SKM-1 treated with dmso at 0.1 percent for 144 hours (cell line): ENCODE results near the gene BTF3L4.
A peak's percentile ranks its signal among the peaks of the same experiment; 100 is the strongest.
"Not testable (repeated sequence)": the region's sequence is repeated elsewhere in the genome, so short reads cannot be mapped to it uniquely, and the experiment has no call there.

Experiments used
- DNase-seq: peaks from one replicate; lab custom pipeline; 2025; ENCODE audit not compliant: unreplicated experiment; lab: John Stamatoyannopoulos, UW

BTF3L4 gene

GRCh38 chr1:52056163-52056936 is at the start of gene BTF3L4:
TSS of gene BTF3L4 (plus strand) at chr1:52056295. CDS start at chr1:52059848, 3,553 bp downstream.
- DNase-seq = peak; percentile 93

DNA sequence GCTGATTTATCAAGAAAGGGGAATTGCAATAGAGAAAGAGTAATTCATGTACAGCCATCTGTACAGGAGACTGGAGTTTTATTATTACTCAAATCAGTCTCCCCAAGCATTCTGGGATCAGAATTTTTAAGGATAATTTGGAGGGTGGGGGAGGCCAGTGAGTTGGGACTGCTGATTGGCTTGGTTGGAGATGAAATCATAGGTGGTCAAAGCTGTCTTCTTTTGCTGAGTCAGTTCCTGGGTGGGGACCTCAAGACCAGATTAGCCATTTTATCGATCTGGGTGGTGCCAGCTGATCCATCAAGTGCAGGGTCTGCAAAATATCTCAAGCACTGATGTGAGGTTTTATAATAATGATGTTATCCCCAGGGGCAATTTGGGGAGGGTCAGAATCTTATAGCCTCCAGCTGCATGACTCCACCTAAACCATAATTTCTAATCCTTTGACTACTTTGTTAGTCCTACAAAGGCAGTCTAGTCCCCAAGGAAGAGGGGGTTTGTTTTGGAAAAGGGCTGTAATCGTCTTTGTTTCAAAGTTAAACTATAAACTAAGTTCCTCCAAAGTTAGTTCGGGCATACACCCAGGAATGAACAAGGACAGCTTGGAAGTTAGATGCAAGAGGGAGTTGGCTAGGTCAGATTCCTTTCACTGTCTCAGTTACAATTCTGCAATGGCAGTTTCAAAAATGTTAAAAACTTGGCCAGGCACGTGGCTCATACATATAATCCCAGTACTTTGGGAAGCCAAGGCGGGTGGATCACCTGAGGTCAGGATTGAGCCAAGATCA is 48.7 kb upstream of the BTF3L4 start:
- DNase-seq = no peak

GRCh38 chr1:52008071-52008809 is 47.9 kb upstream of the BTF3L4 start:
- no peak for DNase-seq

DNA sequence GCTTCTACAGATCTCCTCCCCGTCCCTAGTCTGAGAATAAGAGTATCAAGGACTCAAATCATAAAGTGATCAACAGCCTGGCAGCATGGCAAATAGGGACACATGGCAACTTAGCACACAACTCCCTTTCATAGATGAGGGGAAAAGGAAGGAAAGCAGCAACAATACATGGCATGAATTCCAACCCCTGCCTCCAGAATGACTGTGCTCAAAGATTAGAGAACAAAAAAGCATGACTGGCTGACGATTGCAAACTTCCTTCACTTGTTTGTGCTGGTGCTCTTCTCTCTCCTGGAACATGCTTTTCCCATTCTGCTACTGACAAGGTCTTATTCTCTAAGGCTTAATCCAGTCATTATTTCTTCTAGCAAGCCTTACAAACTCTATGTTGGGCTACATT is 34.0 kb upstream of the BTF3L4 start:
- DNase-seq = no peak

- no peak for DNase-seq
These were observed 29.8 kb upstream of the BTF3L4 start for GRCh38 chr1:52026278-52026677.

DNA sequence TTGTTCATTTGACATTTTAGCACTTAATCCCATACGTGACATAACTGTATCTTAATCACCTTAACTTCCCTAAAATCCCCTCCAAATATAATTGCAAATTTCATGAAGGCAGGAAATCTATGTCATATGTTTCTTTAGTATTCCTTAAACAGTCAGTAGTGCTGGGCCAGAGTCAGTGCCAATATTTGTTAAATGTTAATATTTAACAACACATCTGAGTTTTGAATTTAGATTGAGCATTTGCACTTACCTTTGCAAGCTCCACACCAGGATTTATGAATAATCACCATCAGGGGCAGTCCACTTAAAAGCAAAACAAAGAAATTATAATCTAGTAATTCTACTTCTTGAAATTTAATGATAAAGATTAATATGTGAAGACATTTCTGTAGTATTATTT is 27.8 kb upstream of the BTF3L4 start:
- DNase-seq = no peak

- DNase-seq = not testable (repeated sequence)
These were observed 27.3 kb upstream of the BTF3L4 start for GRCh38 chr1:52028839-52029238.

DNA sequence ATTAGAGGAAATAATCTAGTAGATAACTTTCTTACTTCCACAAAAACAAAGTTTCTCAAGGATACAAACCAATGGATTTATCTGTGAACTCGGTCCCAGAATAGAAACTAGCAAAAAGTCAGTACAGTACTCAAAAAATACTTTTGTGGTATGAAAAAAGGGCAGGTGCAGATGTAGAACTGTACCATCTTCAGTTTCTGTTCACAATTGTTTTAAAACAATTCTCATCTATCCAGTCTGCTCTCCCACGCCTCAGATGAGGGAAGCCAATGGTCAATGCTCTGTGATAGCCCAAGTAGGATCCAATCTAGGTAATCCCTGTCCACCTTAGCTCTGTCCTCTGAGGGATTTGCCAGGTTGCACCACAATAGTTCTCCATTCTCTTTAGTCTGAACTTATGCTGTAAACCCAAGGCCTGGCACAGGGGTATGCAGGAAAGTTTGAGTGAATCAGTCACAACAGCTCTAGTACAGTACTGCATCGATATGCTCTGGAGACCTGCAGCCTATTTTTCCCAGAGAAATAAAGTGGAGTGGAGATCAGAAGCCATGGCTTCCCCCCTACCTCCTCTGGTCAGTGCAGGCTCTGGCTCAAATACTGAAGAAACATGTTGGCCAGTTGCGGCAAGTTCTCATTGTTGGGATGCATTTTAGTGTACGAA is 23.8 kb upstream of the BTF3L4 start:
- DNase-seq = no peak

DNA sequence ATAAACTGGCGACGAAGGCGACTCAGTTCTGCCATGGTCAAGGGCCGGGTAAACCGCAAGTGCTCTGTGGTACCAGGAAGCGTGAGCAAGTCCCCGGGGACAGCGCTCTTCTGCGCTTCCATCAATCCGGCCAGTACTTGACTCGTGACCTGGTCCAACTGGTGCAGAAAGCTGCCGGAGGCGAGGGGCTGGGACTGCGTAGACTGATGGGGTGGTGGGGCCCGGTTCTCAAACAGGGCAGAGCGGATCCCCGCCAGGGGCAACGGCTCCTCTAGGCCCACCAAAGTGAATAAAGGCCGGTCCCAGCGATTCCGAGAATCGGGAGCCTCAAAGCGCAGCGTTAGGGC is 23.3 kb upstream of the BTF3L4 start:
- peak; percentile 30 for DNase-seq

- DNase-seq = peak; percentile 83
These were observed 22.7 kb upstream of the BTF3L4 start, which contains the start of gene KTI12 for GRCh38 chr1:52033190-52034049. TSS of gene KTI12 (minus strand) at chr1:52033810. CDS start at chr1:52033761, 49 bp downstream.

- DNase-seq = no peak
These were observed 22.1 kb upstream of the BTF3L4 start for GRCh38 chr1:52034050-52034384.

- DNase-seq = no peak
These were observed 18.7 kb upstream of the BTF3L4 start for GRCh38 chr1:52037402-52037814.

- no peak for DNase-seq
These were observed 18.2 kb upstream of the BTF3L4 start for GRCh38 chr1:52037909-52038308.

DNA sequence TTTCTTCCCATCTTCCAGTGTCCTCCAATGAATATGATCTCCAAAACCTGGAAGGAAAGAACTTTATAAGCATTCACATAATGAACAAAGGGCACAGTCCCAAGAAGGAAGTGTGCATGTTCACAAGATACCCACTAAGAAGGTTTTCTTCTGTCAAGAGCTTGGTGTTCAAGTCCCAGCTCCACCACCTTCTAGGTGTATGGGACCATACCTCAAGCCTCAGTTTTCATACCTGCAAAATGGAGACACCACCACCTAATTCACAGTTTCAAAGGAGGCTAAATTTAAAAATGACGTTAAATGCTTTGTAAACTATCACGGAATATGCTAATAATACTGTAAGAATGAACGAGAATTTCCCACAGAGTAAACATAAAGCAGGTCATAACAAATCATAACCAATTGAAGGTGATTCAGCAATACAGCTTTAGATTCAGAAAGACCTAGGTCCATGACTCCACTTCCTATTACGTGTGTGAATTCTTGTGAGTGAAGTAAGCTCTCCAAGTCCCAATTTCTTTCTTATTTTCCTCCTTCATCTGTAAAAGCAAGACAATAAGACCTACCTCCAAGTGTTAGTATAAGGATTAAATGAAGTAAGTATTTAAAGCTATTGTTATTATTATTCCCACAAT is 14.4 kb upstream of the BTF3L4 start:
- no peak for DNase-seq

DNA sequence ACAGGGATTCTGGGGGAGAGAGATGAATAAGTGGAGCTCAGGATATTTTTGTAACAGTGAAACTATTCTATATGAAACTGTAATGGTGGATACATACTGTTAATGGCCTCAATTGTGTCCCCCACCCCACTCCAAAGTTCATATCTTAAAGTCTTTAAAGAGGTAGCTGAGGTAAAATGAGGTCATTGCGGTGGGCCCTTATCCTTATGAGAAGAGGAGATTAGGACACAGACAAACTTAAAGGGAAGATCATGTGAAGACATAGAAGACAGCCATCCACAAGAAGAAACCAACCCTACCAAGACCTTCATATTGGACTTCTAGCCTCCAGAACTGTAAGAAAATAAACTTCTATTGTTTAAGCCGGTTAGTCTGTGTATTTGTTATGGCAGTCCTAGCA is 10.9 kb upstream of the BTF3L4 start:
- DNase-seq = no peak

DNA sequence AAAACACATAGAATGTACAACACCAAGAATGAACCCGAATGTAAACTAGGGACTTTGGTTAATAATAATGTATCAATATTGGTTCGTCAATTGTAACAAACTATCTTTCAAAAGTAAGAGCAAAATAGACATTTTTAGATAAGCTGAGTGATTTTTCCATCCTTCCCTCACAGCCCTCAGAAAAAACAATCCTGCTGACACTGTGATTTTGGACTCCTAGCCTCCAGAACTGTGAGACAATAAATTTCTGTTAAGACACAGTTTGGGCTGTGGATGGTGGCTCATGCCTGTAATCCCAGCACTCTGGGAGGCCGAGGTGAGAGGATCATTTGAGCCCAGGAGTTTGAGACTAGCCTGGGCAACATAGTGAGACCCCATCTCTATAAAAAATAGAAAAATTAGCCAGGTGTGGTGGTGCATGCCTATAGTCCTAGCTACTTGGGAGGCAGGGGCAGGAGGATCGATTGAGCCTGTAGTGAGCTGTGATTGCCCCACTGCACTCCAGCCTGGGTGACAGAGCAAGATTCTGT is 10.4 kb upstream of the BTF3L4 start:
- DNase-seq = not testable (repeated sequence)

GRCh38 chr1:52049337-52049736 is 6.8 kb upstream of the BTF3L4 start:
- not testable (repeated sequence) for DNase-seq

GRCh38 chr1:52053862-52054261 is 2.2 kb upstream of the BTF3L4 start:
- no peak for DNase-seq

- DNase-seq = no peak
These were observed 1.5 kb upstream of the BTF3L4 start for GRCh38 chr1:52054496-52055065.
